Activated CD4-positive, alpha-beta memory T cell treated with anti-CD3 and anti-CD28 coated beads, Interleukin-2, amount 10 ng/mL, durations not matched to agents 7 days and 5 days (primary cell): ENCODE measurements around the gene ZNF335. TPM values are rescaled to one million over a fixed set of nuclear protein-coding genes. Genes with fewer than 3 reads are reported as not detected.
"Not testable (repeated sequence)": the region's sequence is repeated elsewhere in the genome, so short reads cannot be mapped to it uniquely, and the experiment has no call there.

Experiments used
- CTCF ChIA-PET: fragments of 350-600 bp; sonication (Branson Sonifier 250); formaldehyde crosslinking; loops from one replicate; lab custom pipeline; 2021; ENCODE audit warnings: antibody characterized with exemption, inconsistent platforms; lab: Charles Lee
- POLR2A ChIA-PET: fragments of 350-600 bp; sonication (Branson Sonifier 250); formaldehyde crosslinking; loops from one replicate; lab custom pipeline; 2021; ENCODE audit warnings: antibody characterized with exemption; lab: Charles Lee
- DNase-seq: peaks from one replicate; pipeline ENCODE4 v3.0.0-alpha.2; 2020
- H3K27ac Mint-ChIP-seq: one replicate; pipeline ENCODE4 v1.8.0; 2021; ENCODE audit warnings: mild to moderate bottlenecking, mixed read lengths
- H3K27me3 Mint-ChIP-seq: one replicate; pipeline ENCODE4 v1.8.0; 2021; ENCODE audit warnings: mixed read lengths
- H3K36me3 Mint-ChIP-seq: one replicate; pipeline ENCODE4 v1.8.0; 2021; ENCODE audit warnings: low read depth, mixed read lengths
- H3K4me1 Mint-ChIP-seq: one replicate; pipeline ENCODE4 v1.8.0; 2021; ENCODE audit warnings: mixed read lengths
- H3K4me3 Mint-ChIP-seq: one replicate; pipeline ENCODE4 v1.8.0; 2021; ENCODE audit warnings: mild to moderate bottlenecking, mixed read lengths
- H3K9me3 Mint-ChIP-seq: one replicate; pipeline ENCODE4 v1.8.0; 2021; ENCODE audit warnings: mixed read lengths
- total RNA-seq, 2 experiments: library from RNA; stranded (reverse); gene quantifications; one replicate each; pipeline ENCODE4 v1.2.3, GENCODE V29; 2021

Gene ZNF335
- total RNA-seq, 2 experiments from 2014 or later, result 35.7 to 36.7 TPM

- H3K27ac Mint-ChIP-seq, result peak overlapping the region; percentile 96
- peaks cover 14% of the 10 kb centered on the region for H3K36me3 Mint-ChIP-seq
- ChIA-PET POLR2A (interaction anchor here (0.9 to 8.4 kb wide), 25 partner anchors 8 to 640 kb away, joined by 3 to 138 read pairs (median 8); partner anchors contain the start of genes ACOT8, CTSA, NEURL2 and SNX21), CTCF (interaction anchor here (0.7 to 5.9 kb wide), 14 partner anchors 9 to 134 kb away, joined by 3 to 73 read pairs (median 4); partner anchors contain the start of genes ZNF335 and ZSWIM1)
- peak; percentile 73 for DNase-seq
- peaks cover 26% of the 10 kb centered on the region for H3K4me1 Mint-ChIP-seq
- H3K9me3 Mint-ChIP-seq, result no peaks in the 10 kb centered on the region
- H3K4me3 Mint-ChIP-seq, result peak overlapping the region; percentile 87
- no peaks in the 10 kb centered on the region for H3K27me3 Mint-ChIP-seq
These were observed 38.5 kb downstream of the ZNF335 start for GRCh38 chr20:45933266-45934045.

DNA sequence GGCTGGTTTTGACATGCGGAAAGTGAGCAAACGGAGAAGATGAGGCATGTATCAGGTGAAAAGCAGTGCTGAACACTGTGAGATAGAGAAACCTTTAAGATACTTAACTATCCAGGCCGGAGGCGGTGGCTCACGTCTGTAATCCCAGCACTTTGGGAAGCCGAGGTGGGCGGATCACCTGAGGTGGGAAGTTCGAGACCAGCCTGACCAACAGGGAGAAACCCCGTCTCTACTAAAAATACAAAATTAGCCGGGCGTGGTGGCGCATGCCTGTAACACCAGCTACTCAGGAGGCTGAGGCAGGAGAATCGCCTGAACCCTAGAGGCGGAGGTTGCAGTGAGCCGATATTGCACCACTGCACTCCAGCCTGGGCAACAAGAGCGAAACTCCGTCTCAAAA lies 40.3 kb downstream of the ZNF335 start:
- H3K4me1 Mint-ChIP-seq, result peaks cover 11% of the 10 kb centered on the region
- not testable (repeated sequence) for H3K9me3 Mint-ChIP-seq, H3K36me3 Mint-ChIP-seq, H3K27ac Mint-ChIP-seq, DNase-seq, H3K27me3 Mint-ChIP-seq, H3K4me3 Mint-ChIP-seq
- CTCF ChIA-PET, result interaction anchor here (0.7 to 1.4 kb wide), 2 partner anchors 133 to 142 kb away, joined by 3 to 4 read pairs; no protein-coding TSS in a partner anchor
- POLR2A ChIA-PET, result interaction anchor here (8.4 kb wide), 1 partner anchor 40 kb away, joined by 138 read pairs; the partner anchor contains the start of gene ZNF335

DNA sequence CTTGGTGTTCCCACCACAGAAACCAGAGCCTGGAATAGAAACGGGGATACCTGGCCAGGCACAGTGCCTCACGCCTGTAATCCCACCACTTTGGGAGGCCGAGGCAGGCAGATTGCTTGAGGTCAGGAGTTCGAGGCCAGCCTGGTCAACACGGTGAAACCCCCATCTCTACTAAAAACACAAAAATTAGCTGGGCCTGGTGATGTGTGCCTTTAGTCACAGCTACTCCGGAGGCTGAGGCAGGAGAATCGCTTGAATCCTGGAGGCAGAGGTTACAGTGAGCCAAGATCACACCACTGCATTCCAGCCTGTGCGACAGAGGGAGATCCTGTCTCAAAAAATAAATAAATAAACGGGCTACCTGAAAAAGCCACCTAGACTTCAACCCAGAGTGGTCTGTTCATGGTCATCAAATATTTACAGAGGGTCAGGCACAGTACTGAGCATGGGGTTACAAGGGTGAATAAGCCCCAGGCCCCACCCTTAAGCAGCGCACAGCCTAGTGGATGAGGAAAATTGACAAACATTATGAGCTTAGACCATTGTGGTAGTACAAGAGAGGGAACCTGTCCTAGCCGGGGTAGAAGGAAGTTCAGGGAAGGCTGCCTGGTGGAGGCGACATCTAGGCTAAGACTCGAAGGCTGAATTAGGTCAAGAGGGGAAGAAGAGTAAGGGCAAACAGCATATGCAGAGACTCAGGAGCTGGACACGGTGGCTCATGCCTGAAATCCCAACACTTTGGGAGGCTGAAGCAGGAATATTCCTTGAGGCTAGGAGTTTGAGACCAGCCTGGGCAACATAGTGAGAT lies 44.7 kb downstream of the ZNF335 start:
- no peak overlapping the region for H3K27ac Mint-ChIP-seq
- ChIA-PET CTCF (interaction anchor here (0.9 kb wide), 2 partner anchors 60 to 128 kb away, joined by 3 read pairs; no protein-coding TSS in a partner anchor), POLR2A (interaction anchor here (0.7 to 4.1 kb wide), 2 partner anchors 7 to 11 kb away, joined by 4 to 26 read pairs; partner anchors contain the start of gene PCIF1)
- DNase-seq, result no peak
- peaks cover 8% of the 10 kb centered on the region for H3K27me3 Mint-ChIP-seq
- H3K9me3 Mint-ChIP-seq, result no peaks in the 10 kb centered on the region
- peaks cover 3% of the 10 kb centered on the region for H3K4me1 Mint-ChIP-seq
- no peak overlapping the region for H3K4me3 Mint-ChIP-seq
- no peaks in the 10 kb centered on the region for H3K36me3 Mint-ChIP-seq

- ChIA-PET POLR2A (interaction anchor here (4.1 kb wide), 1 partner anchor 7 kb away, joined by 26 read pairs; the partner anchor contains the start of gene PCIF1), CTCF (interaction anchor here (0.9 kb wide), 1 partner anchor 60 kb away, joined by 3 read pairs; no protein-coding TSS in a partner anchor)
- no peaks in the 10 kb centered on the region for H3K9me3 Mint-ChIP-seq
- no peak overlapping the region for H3K27ac Mint-ChIP-seq
- H3K27me3 Mint-ChIP-seq, result peaks cover 10% of the 10 kb centered on the region
- no peak for DNase-seq
- peaks cover 3% of the 10 kb centered on the region for H3K4me1 Mint-ChIP-seq
- H3K4me3 Mint-ChIP-seq, result no peak overlapping the region
- H3K36me3 Mint-ChIP-seq, result no peaks in the 10 kb centered on the region
These were observed 45.3 kb downstream of the ZNF335 start for GRCh38 chr20:45926731-45927070.

- H3K36me3 Mint-ChIP-seq, result no peaks in the 10 kb centered on the region
- CTCF ChIA-PET, result no interaction called here
- peaks cover 16% of the 10 kb centered on the region for H3K27me3 Mint-ChIP-seq
- H3K4me3 Mint-ChIP-seq, result no peak overlapping the region
- H3K4me1 Mint-ChIP-seq, result peaks cover 3% of the 10 kb centered on the region
- DNase-seq, result no peak
- POLR2A ChIA-PET, result interaction anchor here (0.9 to 4.1 kb wide), 2 partner anchors 8 to 17 kb away, joined by 3 to 26 read pairs; partner anchors contain the start of gene PCIF1
- H3K27ac Mint-ChIP-seq, result no peak overlapping the region
- H3K9me3 Mint-ChIP-seq, result no peaks in the 10 kb centered on the region
These were observed 46.0 kb downstream of the ZNF335 start for GRCh38 chr20:45925821-45926506.

DNA sequence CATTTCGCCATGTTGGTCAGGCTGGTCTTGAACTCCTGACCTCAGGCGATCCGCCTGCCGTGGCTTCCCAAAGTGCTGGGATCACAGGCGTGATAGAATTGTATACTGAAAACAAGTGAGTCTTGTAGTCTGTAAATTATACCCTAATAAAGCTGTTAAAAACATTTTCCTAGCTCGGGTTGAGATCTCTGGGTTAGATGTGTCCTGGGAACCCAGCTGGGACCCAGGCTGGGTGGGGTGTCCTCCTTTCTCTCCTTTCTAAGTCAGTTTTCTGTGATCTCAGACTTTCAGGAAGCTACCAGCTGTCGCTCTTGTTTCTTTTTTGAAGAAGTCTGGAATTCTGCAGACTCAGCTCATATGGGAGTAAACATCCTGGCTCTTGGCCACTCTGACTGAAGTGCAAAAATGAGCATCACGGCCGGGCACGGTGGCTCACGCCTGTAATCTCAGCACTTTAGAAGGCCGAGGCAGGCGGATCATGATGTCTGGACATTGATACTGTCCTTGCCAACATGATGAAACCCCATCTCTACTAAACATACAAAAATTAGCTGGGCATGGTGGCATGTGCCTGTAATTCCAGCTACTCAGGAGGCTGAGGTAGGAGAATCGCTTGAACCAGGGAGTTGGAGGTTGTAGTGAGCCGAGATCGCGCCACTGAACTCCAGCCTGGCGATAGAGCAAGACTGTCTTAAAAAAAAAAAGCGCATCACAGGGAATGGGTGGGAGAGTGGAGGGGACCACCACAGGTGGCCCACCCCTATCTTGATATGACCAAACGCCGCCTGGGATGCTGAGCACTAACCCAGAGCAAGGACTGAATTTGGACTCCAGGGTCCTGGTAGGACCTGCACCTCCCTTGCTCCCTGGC lies 47.4 kb downstream of the ZNF335 start:
- Mint-ChIP-seq H3K27ac (no peak overlapping the region), H3K36me3 (no peaks in the 10 kb centered on the region), H3K4me3 (no peak overlapping the region), H3K4me1 (peaks cover 3% of the 10 kb centered on the region), H3K27me3 (peaks cover 20% of the 10 kb centered on the region), H3K9me3 (no peaks in the 10 kb centered on the region)
- ChIA-PET CTCF (interaction anchor here (1.0 to 1.3 kb wide), 2 partner anchors 9 to 425 kb away, joined by 3 to 4 read pairs; no protein-coding TSS in a partner anchor), POLR2A (interaction anchor here (4.1 kb wide), 1 partner anchor 9 kb away, joined by 26 read pairs; the partner anchor contains the start of gene PCIF1)
- no peak for DNase-seq

DNA sequence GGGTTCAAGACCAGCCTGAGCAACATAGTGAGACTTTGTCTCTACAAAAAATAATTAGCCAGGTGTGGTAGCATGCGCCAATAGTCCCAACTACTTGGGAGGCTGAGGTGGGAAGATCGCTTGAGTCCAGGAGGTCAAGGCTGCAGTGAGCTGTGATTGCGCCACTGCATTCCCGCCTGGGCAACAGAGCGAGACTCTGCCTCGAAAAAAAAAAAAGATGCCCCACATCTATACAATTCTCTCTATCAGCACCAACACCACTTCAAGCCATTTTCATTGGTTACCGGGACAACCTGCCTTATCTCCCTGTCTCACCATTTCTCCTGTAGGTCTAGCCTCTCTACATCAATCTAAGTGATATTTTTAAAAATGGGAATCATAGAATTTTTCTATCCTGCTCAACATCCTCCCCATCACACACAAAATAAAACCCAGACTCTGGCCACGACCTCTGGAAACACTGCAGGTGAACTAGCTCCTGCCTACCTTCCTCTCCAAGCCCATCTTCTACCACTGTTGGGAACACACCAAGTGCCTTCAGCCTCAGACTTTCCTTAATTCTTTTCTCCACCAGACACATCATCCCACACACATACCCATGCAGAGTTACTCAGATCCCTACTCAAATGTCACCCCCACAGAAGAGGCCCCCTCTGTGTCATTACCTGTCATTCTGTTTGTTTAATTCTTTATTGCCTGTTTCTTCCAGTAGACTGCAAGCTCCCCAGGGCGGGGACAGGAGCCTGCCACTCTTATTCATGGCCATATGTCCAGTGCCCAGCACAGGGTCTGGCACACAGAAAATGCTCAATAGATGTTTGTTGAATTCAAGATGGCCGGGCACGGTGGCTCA lies 50.4 kb downstream of the ZNF335 start:
- Mint-ChIP-seq H3K36me3 (no peaks in the 10 kb centered on the region), H3K4me1 (peaks cover 3% of the 10 kb centered on the region), H3K27me3 (peaks cover 22% of the 10 kb centered on the region), H3K27ac (no peak overlapping the region), H3K4me3 (no peak overlapping the region), H3K9me3 (no peaks in the 10 kb centered on the region)
- POLR2A ChIA-PET, result no interaction called here
- CTCF ChIA-PET, result interaction anchor here (0.7 to 1.2 kb wide), 3 partner anchors 12 to 105 kb away, joined by 3 read pairs; no protein-coding TSS in a partner anchor
- no peak for DNase-seq

DNA sequence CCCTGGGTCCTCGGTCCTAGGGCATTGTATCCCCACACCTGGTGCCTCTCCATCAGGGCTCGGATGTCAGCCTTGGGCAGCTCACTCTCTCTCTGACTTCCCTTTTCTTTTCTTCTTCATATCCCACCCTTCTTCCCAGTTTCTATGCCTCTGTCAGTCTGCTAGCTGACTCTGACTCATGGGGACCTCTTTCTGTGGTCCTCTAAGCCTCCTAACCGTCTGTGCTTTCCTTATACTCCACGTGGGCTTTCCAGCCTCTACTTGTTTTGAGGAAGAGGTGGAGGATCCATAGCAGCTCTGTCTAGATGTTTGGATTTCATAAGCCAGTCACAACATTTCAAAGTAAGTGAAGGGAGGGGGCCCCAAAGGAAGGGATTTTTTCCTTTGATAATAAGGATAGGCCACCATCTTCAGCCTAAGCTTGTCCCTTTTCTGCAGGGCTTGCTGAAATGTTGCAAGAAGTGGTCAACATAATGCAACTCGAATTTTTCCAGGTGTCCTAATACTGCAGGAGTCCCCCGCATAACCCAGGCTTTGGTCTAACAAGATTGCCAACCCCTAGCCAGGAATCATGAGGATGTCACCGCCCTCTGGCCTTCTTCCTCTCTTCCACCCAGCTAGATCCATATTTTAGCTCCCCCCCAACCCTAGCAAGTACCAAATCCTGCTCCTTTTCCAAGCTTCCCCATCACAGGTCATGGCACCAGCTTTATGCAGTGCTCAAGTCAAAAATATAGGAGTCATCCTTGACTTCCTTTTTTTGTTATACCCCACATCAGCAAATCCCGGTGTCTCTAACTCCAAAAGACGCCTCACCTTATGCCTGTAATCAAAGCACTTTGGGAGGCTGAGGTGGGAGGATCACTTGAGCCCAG lies 51.3 kb downstream of the ZNF335 start:
- ChIA-PET CTCF (interaction anchor here (0.8 to 1.7 kb wide), 4 partner anchors 13 to 41 kb away, joined by 3 to 4 read pairs (median 3); no protein-coding TSS in a partner anchor), POLR2A (interaction anchor here (1.1 to 4.1 kb wide), 2 partner anchors 13 to 50 kb away, joined by 4 to 16 read pairs; partner anchors contain the start of gene PCIF1)
- peaks cover 29% of the 10 kb centered on the region for H3K27me3 Mint-ChIP-seq
- no peak for DNase-seq
- no peaks in the 10 kb centered on the region for H3K9me3 Mint-ChIP-seq
- H3K4me1 Mint-ChIP-seq, result peaks cover 3% of the 10 kb centered on the region
- H3K4me3 Mint-ChIP-seq, result no peak overlapping the region
- no peak overlapping the region for H3K27ac Mint-ChIP-seq
- H3K36me3 Mint-ChIP-seq, result no peaks in the 10 kb centered on the region

DNA sequence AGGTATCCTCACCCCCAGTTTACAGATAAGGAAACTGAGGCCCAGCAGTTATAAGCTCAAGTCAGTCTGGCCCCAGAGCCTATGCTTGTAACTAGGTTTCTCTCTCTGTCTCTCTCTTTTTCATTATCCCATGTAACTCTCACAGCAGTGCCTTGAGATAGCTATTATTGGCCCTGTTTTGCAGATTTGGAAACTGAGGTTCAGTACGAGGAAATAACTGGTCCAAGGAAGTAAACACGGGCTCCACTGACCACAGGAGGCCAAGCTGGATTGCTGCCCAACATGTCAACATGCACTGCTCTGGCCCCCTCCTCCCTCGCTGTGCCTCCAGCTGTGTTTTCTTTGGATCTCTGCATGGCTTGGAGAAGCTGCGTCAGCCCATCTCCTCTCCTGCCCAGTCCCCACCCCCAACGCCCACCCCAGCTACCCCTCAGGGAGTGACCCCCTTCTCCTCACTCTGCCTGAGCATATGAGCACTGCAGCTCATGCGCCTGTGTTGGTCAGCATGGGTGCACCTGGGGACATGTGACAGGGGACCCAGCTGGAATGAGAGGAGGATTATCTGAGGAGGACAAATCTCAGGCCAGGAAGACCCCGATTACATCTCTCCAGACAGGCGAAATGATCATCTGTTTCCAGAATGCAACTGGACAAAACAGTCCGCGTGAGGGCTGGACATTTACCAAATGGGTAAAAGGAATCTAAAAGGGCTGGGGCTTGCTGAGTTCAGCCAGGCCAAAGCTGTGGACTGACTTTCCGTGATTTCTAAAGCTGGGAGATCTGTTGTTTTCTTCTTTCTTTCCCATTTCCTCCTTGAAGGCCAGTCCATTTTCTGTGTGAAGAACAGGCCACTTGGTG lies 52.2 kb downstream of the ZNF335 start:
- Mint-ChIP-seq H3K27ac (no peak overlapping the region), H3K27me3 (peaks cover 26% of the 10 kb centered on the region), H3K4me1 (peaks cover 3% of the 10 kb centered on the region), H3K36me3 (no peaks in the 10 kb centered on the region), H3K9me3 (no peaks in the 10 kb centered on the region), H3K4me3 (no peak overlapping the region)
- no peak for DNase-seq
- ChIA-PET CTCF (interaction anchor here (0.8 to 1.7 kb wide), 4 partner anchors 14 to 50 kb away, joined by 3 to 4 read pairs (median 3); no protein-coding TSS in a partner anchor), POLR2A (interaction anchor here (0.9 to 4.1 kb wide), 5 partner anchors 14 to 63 kb away, joined by 3 to 16 read pairs (median 3); partner anchors contain the start of gene PCIF1)
